AG04449 (cell line): Measurements from ENCODE around the gene S100A13.

Experiments
- CTCF ChIA-PET: fragments of 350-600 bp; formaldehyde crosslinking; extraction: SDS; loops from one replicate; lab custom pipeline; 2021; ENCODE audit warnings: antibody characterized with exemption; lab: Yijun Ruan, JAX
- POLR2A ChIA-PET: fragments of 400-600, 350-600 bp; formaldehyde crosslinking; extraction: SDS; loops from one replicate; lab custom pipeline; 2020; ENCODE audit warnings: antibody characterized with exemption, inconsistent platforms; lab: Yijun Ruan, JAX
- DNase-seq: peaks from one replicate; pipeline ENCODE4 v3.0.0-alpha.2; 2010; ENCODE audit warnings: low read depth, low spot score
- H3K4me3 ChIP-seq: 2 replicates; pipeline ENCODE4 v1.5.1; 2011; ENCODE audit warnings: low read depth, mild to moderate bottlenecking, control low read depth, low read length
- TF ChIP-seq, protein P1 (sequence below): IDR thresholded peaks from one replicate; pipeline ENCODE4 v1.5.1; 2011; ENCODE audit warnings: mild to moderate bottlenecking, moderate library complexity, low read length, control low read depth, inconsistent platforms; ENCODE audit not compliant: insufficient read depth; ENCODE audit errors: missing control alignments

The S100A13 gene

DNA sequence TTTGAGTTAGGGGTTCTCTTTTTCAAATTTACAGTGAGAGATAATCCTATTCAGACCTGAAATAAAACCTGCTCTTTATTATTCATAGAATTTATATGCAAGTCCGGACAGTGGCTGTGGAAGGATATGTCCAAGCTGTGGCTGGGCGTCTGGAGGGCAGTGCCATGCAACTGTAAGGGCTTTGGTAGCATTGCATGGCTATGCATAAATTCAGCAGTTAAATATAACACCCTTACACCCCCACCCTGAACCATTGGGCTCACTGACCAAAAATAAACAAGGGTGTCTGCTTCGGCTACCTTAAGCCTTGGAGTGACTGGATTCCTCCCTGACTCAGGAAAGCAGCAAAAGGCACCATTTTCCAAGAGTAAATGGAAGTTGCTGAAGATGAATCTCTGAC, 12.0 kb upstream of the S100A13 start:
- ChIA-PET CTCF (interaction anchor here (1.0 to 3.7 kb wide), 3 partner anchors 67 to 128 kb away, joined by 3 to 13 read pairs (median 6); no protein-coding TSS in a partner anchor), POLR2A (interaction anchor here (1.2 to 2.1 kb wide), 3 partner anchors 10 to 21 kb away, joined by 3 to 8 read pairs (median 4); partner anchors contain the start of gene S100A13)
- TF ChIP-seq, protein P1, sequence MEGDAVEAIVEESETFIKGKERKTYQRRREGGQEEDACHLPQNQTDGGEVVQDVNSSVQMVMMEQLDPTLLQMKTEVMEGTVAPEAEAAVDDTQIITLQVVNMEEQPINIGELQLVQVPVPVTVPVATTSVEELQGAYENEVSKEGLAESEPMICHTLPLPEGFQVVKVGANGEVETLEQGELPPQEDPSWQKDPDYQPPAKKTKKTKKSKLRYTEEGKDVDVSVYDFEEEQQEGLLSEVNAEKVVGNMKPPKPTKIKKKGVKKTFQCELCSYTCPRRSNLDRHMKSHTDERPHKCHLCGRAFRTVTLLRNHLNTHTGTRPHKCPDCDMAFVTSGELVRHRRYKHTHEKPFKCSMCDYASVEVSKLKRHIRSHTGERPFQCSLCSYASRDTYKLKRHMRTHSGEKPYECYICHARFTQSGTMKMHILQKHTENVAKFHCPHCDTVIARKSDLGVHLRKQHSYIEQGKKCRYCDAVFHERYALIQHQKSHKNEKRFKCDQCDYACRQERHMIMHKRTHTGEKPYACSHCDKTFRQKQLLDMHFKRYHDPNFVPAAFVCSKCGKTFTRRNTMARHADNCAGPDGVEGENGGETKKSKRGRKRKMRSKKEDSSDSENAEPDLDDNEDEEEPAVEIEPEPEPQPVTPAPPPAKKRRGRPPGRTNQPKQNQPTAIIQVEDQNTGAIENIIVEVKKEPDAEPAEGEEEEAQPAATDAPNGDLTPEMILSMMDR = no peak
- DNase-seq = no peak
- H3K4me3 ChIP-seq = no peak overlapping the region

DNA sequence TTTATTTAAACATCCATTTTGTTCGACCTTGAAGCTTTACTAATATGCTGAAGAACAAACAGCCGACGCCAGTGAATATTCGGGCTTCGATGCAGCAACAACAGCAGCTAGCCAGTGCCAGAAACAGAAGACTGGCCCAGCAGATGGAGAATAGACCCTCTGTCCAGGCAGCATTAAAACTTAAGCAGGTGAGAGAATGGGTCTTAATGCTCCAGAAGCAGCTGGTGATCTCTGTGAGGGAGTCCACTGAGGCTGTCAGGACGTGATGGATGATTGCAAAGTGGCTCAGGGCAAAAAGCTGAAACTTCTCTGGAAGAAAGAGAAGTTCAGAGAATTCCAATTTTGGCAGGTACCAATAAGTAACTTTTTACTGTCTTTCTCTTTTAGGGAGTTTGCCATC, 11.0 kb upstream of the S100A13 start:
- TF ChIP-seq, protein P1 = no peak
- ChIA-PET POLR2A (interaction anchor here (0.9 to 2.1 kb wide), 3 partner anchors 11 to 13 kb away, joined by 3 to 8 read pairs (median 4); partner anchors contain the start of gene S100A13), CTCF (interaction anchor here (0.6 to 2.4 kb wide), 9 partner anchors 9 to 106 kb away, joined by 3 to 10 read pairs (median 4); partner anchors contain the start of gene S100A13)
- no peak overlapping the region for H3K4me3 ChIP-seq
- no peak for DNase-seq

DNA sequence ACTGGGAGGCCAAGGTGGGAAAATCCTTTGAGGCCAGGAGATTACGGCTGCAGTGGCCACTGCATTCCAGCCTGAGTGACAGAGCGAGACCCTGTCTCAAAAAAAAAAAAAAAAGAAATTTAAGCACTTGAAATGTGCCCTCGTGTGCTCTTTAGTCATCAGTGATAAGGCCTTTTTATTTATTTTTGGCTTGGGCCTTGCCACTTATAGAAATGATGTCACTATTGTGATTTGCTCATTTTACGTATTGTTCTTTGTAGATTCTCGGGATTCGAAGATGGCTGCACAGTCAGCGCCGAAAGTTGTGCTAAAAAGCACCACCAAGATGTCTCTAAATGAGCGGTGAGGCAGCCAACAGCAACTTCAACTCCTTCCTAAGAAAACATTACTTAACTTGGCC, 9.0 kb upstream of the S100A13 start:
- DNase-seq = no peak
- ChIA-PET CTCF (interaction anchor here (0.9 to 14.0 kb wide), 2 partner anchors 9 to 20 kb away, joined by 4 to 178 read pairs; partner anchors contain the start of genes S100A13, S100A14 and S100A16), POLR2A (interaction anchor here (1.1 kb wide), 1 partner anchor 9 kb away, joined by 4 read pairs; no protein-coding TSS in a partner anchor)
- TF ChIP-seq, protein P1 = no peak
- no peak overlapping the region for H3K4me3 ChIP-seq

DNA sequence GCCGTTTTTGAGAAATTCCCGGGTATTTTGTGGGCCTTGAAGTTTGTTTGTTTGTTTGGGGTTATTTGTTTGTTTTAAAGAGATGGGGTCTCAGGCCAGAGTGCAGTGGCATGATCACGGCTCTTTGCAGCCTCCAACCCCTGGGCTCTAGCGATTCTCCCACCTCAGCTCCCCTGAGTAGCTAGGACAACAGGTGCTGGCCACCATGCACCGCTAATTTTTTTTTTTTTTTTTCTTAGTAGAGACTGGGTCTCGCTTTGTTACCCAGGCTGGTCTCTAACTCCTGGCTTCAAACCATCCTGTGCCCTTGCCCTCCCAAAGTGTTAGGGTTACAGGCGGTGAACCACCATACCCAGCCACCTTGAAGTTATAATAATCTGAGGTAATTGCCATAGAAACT, 8.6 kb upstream of the S100A13 start:
- TF ChIP-seq, protein P1 = no peak
- CTCF ChIA-PET = interaction anchor here (2.0 to 14.0 kb wide), 4 partner anchors 9 to 102 kb away, joined by 8 to 178 read pairs (median 23); partner anchors contain the start of genes S100A14 and S100A16
- no peak overlapping the region for H3K4me3 ChIP-seq
- DNase-seq = no peak
- POLR2A ChIA-PET = interaction anchor here (1.1 kb wide), 1 partner anchor 8 kb away, joined by 4 read pairs; no protein-coding TSS in a partner anchor

DNA sequence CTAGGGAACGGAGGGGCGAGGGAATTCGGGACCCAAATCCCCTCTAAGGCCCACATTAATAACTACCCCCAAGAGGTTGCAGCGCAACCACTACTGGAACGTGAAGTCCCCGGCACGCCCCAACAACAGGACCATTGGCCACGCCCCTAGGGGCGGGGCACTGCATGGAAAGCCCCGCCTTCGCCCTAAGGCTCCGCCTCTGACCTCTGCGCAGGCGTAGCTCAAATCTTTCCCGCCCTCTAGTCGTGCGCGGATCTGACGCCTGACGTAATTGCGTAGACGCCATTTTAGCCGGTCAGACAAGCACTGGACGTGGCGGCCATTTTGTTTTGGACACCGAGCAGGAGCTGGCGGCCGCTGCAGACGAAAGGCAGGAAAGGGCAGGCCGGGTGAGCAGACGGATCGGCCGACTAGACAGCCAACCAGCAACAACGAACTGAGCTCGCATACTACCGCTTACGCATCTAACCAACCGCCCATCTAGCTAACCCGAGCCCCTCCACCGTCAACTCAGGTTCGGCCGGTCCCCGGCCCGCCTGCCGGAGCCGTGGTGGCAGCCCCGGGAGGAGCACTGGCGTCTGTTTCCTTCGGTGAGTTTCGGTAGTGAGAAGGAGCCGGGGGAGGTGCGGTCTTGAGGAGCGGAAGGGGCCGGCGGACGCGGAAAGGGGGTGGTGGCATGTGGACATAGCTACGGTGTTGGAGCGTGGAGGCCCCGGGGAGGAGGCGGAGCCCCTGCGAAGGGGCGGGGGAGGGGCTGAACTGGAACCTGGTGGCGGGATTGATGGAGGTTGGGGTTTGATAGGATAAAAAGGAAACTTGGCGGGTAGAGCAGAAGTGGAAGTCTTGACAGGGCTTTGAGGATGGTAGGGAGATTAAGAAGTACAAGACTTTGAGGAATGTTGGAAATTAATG, 6.7 kb upstream of the S100A13 start, which contains the start of gene CHTOP:
Gene CHTOP, plus strand, starts transcription at position 313 of the 912 bp plus-strand sequence. CDS start 2,523 bp downstream, outside the sequence.
- ChIA-PET POLR2A (interaction anchor here (0.6 to 2.1 kb wide), 20 partner anchors 10 to 127 kb away, joined by 3 to 21 read pairs (median 4); partner anchors contain the start of genes S100A16, S100A5 and S100A6), CTCF (interaction anchor here (0.8 to 14.0 kb wide), 14 partner anchors 10 to 353 kb away, joined by 3 to 178 read pairs (median 4); partner anchors contain the start of genes RAB13, S100A14, S100A16 and S100A4)
- H3K4me3 ChIP-seq = peak within 1 kb of the TSS; percentile 97
- TF ChIP-seq, protein P1 = no peak
- peak; percentile 90 for DNase-seq
